ENCODE results near the gene CYB561. TPM values are rescaled to one million over a fixed set of nuclear protein-coding genes. Genes with fewer than 3 reads are reported as not detected.

The CYB561 gene
- total and polyA plus RNA-seq, 10 of the 15 experiments (the other 5 are each of a cell fraction or from before 2014, with no cell fraction given), result 0.52 to 6.9 (median 2.5) TPM

DNA sequence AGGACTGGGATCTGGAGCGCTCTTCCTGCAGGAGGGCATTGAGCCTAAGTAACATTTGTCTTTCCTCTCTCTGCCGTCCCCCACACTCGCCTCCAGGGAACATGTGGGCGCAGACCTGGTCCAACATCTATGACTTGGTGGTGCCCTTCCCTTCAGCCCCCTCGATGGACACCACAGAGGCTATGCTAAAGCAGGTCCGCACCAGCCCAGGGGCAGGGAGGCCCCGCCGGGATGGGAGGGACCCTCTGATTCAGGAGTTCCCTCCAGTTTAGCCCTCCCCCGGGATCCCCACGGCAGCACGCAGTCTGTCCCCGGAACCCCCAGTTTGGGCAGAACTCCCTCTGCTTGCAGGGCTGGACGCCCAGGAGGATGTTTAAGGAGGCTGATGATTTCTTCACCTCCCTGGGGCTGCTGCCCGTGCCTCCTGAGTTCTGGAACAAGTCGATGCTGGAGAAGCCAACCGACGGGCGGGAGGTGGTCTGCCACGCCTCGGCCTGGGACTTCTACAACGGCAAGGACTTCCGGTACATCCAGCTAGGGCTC lies 44.8 kb upstream of the CYB561 start (continued):
- no peak for TF ChIP-seq SMC3 (IDR thresholded peaks at IDR 0.05; ENCODE audit: borderline replicate concordance, low read length)
- no peak for TF ChIP-seq FOXK2 (IDR thresholded peaks at IDR 0.05)
- TF ChIP-seq, protein P1, sequence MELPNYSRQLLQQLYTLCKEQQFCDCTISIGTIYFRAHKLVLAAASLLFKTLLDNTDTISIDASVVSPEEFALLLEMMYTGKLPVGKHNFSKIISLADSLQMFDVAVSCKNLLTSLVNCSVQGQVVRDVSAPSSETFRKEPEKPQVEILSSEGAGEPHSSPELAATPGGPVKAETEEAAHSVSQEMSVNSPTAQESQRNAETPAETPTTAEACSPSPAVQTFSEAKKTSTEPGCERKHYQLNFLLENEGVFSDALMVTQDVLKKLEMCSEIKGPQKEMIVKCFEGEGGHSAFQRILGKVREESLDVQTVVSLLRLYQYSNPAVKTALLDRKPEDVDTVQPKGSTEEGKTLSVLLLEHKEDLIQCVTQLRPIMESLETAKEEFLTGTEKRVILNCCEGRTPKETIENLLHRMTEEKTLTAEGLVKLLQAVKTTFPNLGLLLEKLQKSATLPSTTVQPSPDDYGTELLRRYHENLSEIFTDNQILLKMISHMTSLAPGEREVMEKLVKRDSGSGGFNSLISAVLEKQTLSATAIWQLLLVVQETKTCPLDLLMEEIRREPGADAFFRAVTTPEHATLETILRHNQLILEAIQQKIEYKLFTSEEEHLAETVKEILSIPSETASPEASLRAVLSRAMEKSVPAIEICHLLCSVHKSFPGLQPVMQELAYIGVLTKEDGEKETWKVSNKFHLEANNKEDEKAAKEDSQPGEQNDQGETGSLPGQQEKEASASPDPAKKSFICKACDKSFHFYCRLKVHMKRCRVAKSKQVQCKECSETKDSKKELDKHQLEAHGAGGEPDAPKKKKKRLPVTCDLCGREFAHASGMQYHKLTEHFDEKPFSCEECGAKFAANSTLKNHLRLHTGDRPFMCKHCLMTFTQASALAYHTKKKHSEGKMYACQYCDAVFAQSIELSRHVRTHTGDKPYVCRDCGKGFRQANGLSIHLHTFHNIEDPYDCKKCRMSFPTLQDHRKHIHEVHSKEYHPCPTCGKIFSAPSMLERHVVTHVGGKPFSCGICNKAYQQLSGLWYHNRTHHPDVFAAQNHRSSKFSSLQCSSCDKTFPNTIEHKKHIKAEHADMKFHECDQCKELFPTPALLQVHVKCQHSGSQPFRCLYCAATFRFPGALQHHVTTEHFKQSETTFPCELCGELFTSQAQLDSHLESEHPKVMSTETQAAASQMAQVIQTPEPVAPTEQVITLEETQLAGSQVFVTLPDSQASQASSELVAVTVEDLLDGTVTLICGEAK (IDR thresholded peaks at IDR 0.05; ENCODE audit: borderline replicate concordance), result no peak
- TF ChIP-seq EED (IDR thresholded peaks at IDR 0.05; ENCODE audit: low read depth), result no peak
- no peak for TF ChIP-seq SRF (IDR thresholded peaks at IDR 0.05; ENCODE audit: low read depth in 2 of 2, low read length in 2 of 2)

DNA sequence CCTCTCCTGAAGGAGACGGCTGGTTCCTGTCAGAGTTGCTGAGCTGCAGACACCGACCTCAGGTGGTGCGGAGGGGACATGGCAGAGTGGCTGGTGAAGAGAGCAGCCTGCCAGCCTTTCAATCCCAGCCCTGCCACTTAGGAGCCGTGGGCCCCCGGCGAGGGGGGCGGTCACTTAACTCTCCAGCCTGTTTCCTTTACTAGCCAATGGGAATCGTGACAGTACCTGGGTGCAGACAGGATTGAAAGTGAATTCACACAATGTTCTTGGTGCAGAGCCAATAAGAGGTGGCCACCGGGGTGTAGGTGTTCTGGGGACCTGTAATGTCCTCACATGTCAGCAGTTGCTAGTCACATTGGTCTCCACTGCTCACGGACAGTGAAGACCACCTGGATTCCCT lies 44.2 kb upstream of the CYB561 start:
- in situ Hi-C loops (cut with MboI), result no loop called here

More for the DNA sequence above, 44.2 kb upstream of the CYB561 start:
- Histone ChIP-seq H2AFZ (ENCODE audit: control insufficient read depth, low read depth, low read length) (no peak overlapping the region), H3K9me3 (replicated peaks; ENCODE audit: control insufficient read depth, insufficient read depth, low read length) (no peaks in the 10 kb centered on the region), H4K20me1 (ENCODE audit: control insufficient read depth, insufficient read depth) (no peaks in the 10 kb centered on the region), H3K27me3 (replicated peaks in 1 of 2; ENCODE audit: control insufficient read depth in 2 of 2, insufficient read depth in 2 of 2, low read length in 1 of 2) (peaks cover 0 to 1% of the 10 kb centered on the region in 2 experiments; a peak in 3 of 4 replicates), H3K4me2 (ENCODE audit: control insufficient read depth, insufficient read depth) (no peak overlapping the region), H3K79me2 (ENCODE audit: control insufficient read depth, insufficient read depth, low read length) (no peaks in the 10 kb centered on the region), H3K9ac (ENCODE audit: control insufficient read depth, insufficient read depth, low read length) (no peak overlapping the region), H3K27ac (ENCODE audit: control insufficient read depth, insufficient read depth) (no peak overlapping the region), H3K4me1 (ENCODE audit: control insufficient read depth, insufficient read depth, low read length) (no peaks in the 10 kb centered on the region), H3K4me3 (no peak overlapping the region), H3K36me3 (ENCODE audit: control insufficient read depth in 2 of 2, insufficient read depth in 2 of 2, low read length in 1 of 2) (no peaks in the 10 kb centered on the region)
- ChIA-PET RAD21 (ENCODE audit: unreplicated experiment) (no interaction called here), CTCF (no interaction called here), POLR2A (no interaction called here), SMC1A (ENCODE audit: uncharacterized antibody, unreplicated experiment) (no interaction called here)
- DNase-seq (ENCODE audit: low read depth, low spot score) (no peak), FAIRE-seq (no peak), ATAC-seq (no peak)
- intact Hi-C loops (cut with micrococcal nuclease; ENCODE audit: unreplicated experiment), result no loop called here
- WGBS (ENCODE audit: insufficient coverage, insufficient replicate concordance, low lambda C conversion rate, missing lambda C conversion rate), result 36% methylated on average over 10 of the region's 10 CpGs
- no TSS peak for BruUV-seq (replicated peaks)
- no peak for TF ChIP-seq CEBPB (IDR thresholded peaks at IDR 0.05; ENCODE audit: borderline replicate concordance in 1 of 2, low read depth in 2 of 2, low read length in 2 of 2)
- no peak for TF ChIP-seq PAX8 (IDR thresholded peaks at IDR 0.05)
- no peak for TF ChIP-seq NR2F1 (conservative IDR thresholded peaks at IDR 0.05)
- no peak for TF ChIP-seq RBBP5 (conservative IDR thresholded peaks at IDR 0.05)
- no peak for TF ChIP-seq EED (IDR thresholded peaks at IDR 0.05; ENCODE audit: low read depth)
- TF ChIP-seq PML (IDR thresholded peaks at IDR 0.05; ENCODE audit: low read length), result no peak
- TF ChIP-seq RFX5 (IDR thresholded peaks at IDR 0.05; ENCODE audit: low read depth, low read length), result no peak
- no peak for TF ChIP-seq MYC (IDR thresholded peaks at IDR 0.05; ENCODE audit: insufficient read depth, insufficient read length, insufficient replicate concordance, low read length, severe bottlenecking)
- TF ChIP-seq SRF (IDR thresholded peaks at IDR 0.05; ENCODE audit: low read depth in 2 of 2, low read length in 2 of 2), result no peak
- no peak for TF ChIP-seq GABPA (IDR thresholded peaks at IDR 0.05; ENCODE audit: low read depth)
- TF ChIP-seq CHD2 (IDR thresholded peaks at IDR 0.05; ENCODE audit: borderline replicate concordance, low read depth, low read length), result no peak
- TF ChIP-seq BHLHE40 (IDR thresholded peaks at IDR 0.05; ENCODE audit: borderline replicate concordance in 1 of 2, low read depth in 2 of 2, low read length in 1 of 2), result no peak
- TF ChIP-seq RB1 (IDR thresholded peaks at IDR 0.05; ENCODE audit: borderline replicate concordance), result no peak
- TF ChIP-seq MEF2A (IDR thresholded peaks at IDR 0.05; ENCODE audit: insufficient read depth, low read depth, low read length), result no peak
- TF ChIP-seq ATF7 (IDR thresholded peaks at IDR 0.05; ENCODE audit: low read depth), result no peak
- no peak for TF ChIP-seq WRNIP1 (IDR thresholded peaks at IDR 0.05; ENCODE audit: borderline replicate concordance, low read depth, low read length)
- TF ChIP-seq IKZF2 (IDR thresholded peaks at IDR 0.05), result no peak
- no peak for TF ChIP-seq SREBF1 (IDR thresholded peaks at IDR 0.05; ENCODE audit: low read length)

Data from GM12878 (cell line).